AG10803 (cell line): Measurements from ENCODE around the gene BOLL.
"Not testable (repeated sequence)": the region's sequence is repeated elsewhere in the genome, so short reads cannot be mapped to it uniquely, and the experiment has no call there.

Source experiments
- DNase-seq: peaks from one replicate; pipeline ENCODE4 v3.0.0; 2010; ENCODE audit warnings: low read depth
- H3K4me3 ChIP-seq: 2 replicates; pipeline ENCODE4 v1.5.1; 2011; ENCODE audit warnings: mild to moderate bottlenecking, low read length, control low read depth
- TF ChIP-seq, protein P1 (sequence below): conservative IDR thresholded peaks from 2 replicates; pipeline ENCODE4 v1.5.1; 2011; ENCODE audit warnings: mild to moderate bottlenecking, low read length, control low read depth, inconsistent platforms

BOLL gene

GRCh38 chr2:197711578-197711977 lies 73.5 kb downstream of the BOLL start:
- H3K4me3 ChIP-seq: no peak overlapping the region
- DNase-seq: peak; percentile 24
- TF ChIP-seq, protein P1, sequence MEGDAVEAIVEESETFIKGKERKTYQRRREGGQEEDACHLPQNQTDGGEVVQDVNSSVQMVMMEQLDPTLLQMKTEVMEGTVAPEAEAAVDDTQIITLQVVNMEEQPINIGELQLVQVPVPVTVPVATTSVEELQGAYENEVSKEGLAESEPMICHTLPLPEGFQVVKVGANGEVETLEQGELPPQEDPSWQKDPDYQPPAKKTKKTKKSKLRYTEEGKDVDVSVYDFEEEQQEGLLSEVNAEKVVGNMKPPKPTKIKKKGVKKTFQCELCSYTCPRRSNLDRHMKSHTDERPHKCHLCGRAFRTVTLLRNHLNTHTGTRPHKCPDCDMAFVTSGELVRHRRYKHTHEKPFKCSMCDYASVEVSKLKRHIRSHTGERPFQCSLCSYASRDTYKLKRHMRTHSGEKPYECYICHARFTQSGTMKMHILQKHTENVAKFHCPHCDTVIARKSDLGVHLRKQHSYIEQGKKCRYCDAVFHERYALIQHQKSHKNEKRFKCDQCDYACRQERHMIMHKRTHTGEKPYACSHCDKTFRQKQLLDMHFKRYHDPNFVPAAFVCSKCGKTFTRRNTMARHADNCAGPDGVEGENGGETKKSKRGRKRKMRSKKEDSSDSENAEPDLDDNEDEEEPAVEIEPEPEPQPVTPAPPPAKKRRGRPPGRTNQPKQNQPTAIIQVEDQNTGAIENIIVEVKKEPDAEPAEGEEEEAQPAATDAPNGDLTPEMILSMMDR: no peak

DNA sequence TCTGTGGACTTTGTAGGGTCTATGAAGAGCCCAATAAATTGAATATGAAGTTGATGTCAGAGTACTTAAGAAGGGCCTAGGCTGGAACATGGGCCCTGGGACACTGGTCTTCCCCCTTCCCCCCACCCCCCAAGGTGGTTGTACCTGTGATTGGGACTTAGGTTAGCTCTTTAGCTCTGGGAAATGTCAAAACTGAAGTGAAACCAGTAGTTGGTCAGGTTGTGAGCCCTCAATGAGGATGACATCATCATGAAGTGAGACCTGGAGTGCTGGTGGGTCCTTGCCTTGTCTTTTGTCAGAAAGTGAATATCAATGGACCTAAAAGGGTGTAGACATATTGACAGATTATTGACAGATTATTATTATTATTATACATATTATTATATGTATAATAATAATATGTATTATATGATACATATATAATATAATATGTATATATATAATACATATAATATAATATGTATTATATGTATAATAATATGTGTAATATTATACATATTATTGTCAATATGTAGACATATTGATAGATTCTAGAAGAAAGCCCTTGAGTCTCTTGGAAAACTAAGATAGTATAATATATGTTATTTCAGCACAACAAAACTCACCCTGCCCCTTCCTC lies 74.6 kb downstream of the BOLL start:
- DNase-seq: no peak
- TF ChIP-seq, protein P1: no peak
- H3K4me3 ChIP-seq: no peak overlapping the region

DNA sequence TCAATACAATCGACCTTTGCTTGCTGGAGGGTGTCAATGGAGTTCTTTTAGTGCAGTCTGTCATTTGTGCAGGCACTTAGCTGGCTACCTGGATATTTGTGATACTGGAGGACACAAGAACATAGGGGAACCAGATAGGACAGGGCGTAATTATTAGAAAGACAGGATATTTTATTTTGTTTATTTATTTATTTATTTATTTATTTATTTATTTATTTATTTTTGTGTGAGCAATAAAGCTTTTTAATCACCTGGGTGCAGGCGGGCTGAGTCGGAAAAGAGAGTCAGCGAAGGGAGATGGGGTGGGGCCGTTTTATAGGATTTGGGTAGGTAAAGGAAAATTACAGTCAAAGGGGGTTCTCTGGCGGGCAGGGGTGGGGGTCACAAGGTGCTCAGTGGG lies 76.0 kb downstream of the BOLL start:
- not testable (repeated sequence) for DNase-seq

GRCh38 chr2:197708331-197708730 lies 76.8 kb downstream of the BOLL start:
- DNase-seq: peak; percentile 77
- TF ChIP-seq, protein P1: no peak

More for the DNA sequence above, 76.0 kb downstream of the BOLL start:
- H3K4me3 ChIP-seq: not testable (repeated sequence)

DNA sequence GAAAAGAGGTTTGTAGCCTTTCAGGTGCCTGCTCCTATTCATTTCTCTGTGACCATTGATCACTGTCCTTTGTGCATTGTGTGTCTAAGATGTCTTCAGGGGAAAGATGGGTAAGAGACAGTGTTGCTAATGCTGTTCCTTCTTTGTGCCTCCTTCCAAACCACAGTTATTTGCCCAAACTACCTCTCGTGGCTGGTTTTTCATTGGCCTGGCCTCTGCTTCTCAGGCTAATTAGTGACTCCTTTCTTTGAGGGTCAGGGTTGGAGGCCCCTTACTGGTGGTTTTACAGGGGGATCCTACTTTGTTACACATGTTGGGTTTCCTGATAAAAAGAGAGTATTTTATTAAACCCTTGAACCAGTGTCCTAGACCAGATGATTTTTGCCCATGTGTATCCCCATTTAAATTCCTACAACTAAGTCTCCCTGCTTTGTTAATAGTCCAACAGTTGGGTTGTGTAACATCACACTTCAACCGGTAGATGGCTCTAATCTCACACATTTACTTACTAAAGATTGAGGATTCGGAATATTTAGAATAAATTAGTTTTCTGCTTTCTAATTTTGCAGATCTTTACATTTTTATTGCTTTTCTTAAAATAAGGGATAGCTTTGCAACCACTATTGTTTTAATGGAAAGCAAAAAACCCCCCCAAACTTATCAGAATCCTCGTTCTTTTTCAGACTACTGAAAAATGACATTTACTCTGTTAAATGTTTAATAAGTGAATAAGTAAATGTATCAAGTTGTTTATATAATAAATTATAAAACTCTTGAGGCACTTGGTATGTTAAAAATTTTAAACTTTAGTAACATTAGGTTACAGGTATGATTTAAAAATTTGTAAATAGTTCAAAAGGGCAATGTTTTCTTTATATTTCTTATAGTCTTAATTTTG lies 77.6 kb downstream of the BOLL start:
- peak overlapping the region; percentile 23 for H3K4me3 ChIP-seq
- DNase-seq: peak; percentile 65
- TF ChIP-seq, protein P1: peak; percentile 81

More at GRCh38 chr2:197708331-197708730, 76.8 kb downstream of the BOLL start:
- H3K4me3 ChIP-seq: no peak overlapping the region

GRCh38 chr2:197706839-197707207 lies 78.3 kb downstream of the BOLL start:
- no peak for DNase-seq
- TF ChIP-seq, protein P1: no peak
- H3K4me3 ChIP-seq: peak overlapping the region; percentile 88

DNA sequence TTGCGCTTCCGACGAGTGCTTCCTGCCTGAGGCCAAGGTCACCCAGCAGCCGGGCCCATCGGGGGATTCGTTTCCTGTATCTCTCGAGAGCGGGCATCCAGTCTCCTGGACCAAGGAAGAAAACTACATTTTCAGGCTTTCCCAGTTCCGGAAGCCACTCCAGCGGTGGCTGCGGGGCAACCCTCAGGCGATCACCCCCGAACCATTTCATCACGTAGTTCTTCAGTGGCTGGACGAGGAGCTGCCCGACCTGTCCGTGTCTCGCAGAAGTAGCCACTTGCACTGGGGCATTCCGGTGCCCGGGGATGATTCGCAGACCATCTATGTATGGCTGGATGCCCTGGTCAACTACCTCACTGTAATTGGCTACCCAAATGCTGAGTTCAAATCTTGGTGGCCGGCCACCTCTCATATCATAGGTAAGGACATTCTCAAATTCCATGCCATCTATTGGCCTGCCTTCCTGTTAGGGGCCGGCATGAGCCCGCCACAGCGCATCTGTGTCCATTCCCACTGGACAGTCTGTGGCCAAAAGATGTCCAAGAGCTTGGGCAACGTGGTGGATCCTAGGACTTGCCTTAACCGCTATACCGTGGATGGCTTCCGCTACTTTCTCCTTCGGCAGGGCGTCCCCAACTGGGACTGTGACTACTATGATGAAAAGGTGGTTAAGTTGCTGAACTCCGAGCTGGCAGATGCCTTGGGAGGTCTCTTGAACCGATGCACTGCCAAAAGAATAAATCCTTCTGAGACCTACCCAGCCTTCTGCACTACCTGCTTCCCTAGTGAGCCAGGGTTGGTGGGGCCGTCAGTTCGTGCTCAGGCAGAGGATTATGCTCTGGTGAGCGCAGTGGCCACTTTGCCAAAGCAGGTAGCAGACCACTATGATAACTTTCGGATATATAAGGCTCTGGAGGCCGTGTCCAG lies 78.9 kb downstream of the BOLL start:
- peak; percentile 24 for DNase-seq
- TF ChIP-seq, protein P1: no peak
- H3K4me3 ChIP-seq: peak overlapping the region; percentile 88
